CD4-positive, alpha-beta T cell treated with Interleukin-4 for 1 hour (primary cell): ENCODE data around the gene PRDM15.

Experiments used
- DNase-seq, 2 donors: peaks; one replicate each; pipeline ENCODE4 v3.0.0-alpha.2; 2020 to 2022

PRDM15 gene

DNA sequence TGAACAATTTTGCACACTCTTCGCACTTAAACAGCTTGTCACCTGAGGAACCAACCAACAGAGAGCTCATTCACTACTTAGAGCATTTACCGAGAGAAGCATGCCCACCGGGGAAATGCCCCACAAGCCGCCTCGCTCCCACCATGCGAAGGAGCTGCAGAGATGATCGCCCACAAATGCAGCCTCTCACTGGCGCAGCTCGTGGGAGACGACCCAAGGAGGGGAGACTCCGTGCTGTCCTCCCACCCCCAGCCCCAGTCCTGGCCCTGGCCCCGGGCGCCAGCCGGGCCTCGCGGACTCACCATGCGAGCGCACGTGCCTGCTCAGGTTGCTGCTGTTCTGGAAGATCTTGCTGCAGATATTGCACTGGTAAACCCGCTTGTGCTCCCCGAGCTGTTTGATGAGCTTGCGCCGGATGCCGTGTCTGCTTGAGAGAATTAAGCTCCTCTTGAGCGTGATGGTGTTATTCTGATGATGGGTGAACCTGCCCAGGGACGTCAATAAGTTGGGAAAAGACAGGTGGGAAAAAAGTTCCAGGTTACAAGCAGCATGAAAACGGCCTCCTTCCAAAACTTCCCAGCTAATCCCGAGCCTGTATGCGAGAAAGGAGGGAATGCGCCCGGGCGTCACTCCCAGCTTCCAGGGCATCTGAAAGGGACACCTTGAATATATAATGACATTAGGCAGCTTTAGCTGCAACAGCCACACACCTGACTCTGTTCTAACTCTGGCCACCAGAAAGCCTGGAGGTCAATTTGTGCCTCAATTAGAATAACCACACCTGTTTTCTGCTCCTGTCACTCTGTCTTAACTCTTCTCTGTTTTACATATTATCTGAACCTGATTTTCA, 42.8 kb downstream of the PRDM15 start:
- DNase-seq, result no peak

DNA sequence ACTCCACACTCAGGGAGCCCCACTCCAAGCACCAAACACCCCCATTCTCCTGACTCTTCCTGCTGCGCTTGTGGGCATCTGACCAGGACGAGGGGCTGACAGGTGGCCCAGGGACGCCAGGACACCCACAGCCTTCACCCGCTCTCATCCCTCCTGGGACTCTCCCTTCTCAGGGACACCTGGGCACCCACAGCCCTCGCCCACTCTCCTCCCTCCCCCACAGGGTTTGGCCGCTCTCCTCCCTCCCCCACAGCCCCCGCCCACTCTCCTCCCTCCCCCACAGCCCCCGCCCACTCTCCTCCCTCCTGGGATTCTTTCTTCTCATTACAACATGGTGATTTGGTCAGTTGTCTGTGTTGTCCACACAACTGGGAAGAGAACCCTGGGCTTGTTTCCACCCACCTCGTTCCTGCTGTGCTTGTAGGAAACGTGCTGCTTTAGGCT, 43.4 kb downstream of the PRDM15 start:
- DNase-seq, result no peak

- no peak for DNase-seq
Measured at GRCh38 chr21:41834926-41835663, 44.0 kb downstream of the PRDM15 start.

- no peak for DNase-seq
Measured at GRCh38 chr21:41834252-41834925, 44.8 kb downstream of the PRDM15 start.

DNA sequence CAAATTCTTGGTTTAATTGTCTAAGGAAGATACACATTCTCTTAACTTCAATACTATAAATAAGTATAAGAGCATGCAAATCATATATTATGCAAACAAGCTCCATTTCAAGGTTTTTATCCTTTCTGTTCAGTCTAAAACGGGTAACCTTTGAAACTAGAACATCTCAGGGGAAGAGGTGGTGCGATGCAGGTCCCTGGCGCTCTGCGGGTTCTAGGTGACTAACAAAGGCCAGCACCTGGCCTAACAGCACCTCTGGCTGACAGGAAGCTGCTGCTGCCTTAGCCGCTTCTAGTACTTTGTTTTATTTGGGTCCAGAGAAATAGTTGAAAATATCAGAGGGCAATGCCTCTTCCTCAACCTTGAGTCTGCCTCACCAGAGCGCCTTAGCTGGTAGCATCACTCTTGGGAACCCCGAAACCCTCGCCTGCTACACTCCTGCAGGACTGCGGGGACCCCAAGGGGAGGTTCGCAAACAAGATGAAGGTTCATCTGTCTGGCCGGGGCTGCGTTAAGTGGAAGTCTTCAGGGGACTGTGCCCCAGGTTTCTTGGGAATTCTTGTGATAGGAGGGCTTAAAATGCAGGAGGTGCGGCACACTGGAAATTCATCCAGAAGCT, 45.5 kb downstream of the PRDM15 start:
- DNase-seq, result no peak

GRCh38 chr21:41832596-41833496, 46.3 kb downstream of the PRDM15 start:
- DNase-seq, result no peak

DNA sequence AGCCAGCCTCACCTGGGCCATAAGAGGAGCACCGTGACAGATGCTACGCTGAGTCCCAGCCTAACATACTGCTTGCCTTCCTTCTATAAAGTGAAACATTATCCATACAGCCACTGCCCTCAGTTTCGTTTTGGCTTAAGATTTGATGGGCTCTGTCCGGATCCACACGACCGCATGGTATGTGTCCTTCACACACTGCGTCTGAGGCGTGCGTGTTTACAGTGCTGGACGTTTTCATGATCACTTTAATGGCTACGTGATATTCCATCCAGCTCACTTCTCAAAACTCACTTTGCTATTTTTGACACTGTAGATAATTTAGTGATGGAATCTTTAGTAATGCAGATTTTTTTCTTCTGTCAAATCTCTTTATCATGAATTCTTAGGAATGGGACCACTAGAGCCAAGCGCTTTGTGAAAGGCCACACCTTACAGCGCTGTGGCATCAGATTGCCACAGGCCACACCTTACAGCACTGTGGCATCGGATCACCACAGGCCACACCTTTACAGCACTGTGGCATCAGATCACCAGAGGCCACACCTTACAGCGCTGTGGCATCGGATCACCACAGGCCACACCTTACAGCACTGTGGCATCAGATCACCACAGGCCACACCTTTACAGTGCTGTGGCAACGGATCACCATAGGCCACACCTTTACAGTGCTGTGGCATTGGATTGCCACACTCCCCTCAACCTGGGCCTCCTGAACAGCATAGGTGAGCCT, 47.1 kb downstream of the PRDM15 start:
- no peak for DNase-seq

- DNase-seq, result no peak
Measured at GRCh38 chr21:41831453-41831831, 47.7 kb downstream of the PRDM15 start.

DNA sequence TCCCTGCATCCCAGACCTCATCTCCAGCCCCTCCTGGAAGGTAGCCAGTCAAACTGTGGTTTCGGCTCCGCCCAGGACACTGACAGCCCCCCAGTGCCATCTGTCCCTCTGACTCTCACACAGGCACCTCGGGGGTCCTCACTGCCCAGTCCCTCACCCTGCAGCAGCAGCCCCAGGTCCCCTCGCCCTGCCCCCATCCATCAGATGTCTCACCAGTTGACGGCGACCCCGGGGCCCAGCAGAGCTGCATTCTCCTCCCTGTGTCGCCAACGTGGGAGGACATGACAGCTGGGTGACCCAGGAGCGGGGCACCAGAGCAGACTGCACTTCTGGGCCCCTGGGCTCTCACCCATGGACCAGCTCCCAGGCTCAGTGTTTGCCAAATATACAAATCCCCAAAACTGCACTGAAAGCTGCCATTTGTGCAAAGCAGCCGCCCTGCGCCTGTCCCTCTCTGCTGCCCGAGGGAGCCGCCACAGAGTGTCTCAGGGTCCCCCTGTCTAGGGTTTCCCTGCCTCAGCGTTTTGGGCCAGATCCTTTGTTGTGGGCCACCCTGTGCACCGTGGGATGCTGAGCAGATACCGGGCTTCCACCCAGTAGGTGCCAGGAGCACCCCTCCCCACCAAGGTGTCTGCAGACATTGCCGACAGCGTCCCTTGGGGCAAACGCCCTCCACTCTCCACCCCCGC, 48.2 kb downstream of the PRDM15 start:
- no peak for DNase-seq

GRCh38 chr21:41830145-41830707, 48.9 kb downstream of the PRDM15 start:
- DNase-seq, result no peak

GRCh38 chr21:41828884-41829360, 50.2 kb downstream of the PRDM15 start:
- no peak for DNase-seq

DNA sequence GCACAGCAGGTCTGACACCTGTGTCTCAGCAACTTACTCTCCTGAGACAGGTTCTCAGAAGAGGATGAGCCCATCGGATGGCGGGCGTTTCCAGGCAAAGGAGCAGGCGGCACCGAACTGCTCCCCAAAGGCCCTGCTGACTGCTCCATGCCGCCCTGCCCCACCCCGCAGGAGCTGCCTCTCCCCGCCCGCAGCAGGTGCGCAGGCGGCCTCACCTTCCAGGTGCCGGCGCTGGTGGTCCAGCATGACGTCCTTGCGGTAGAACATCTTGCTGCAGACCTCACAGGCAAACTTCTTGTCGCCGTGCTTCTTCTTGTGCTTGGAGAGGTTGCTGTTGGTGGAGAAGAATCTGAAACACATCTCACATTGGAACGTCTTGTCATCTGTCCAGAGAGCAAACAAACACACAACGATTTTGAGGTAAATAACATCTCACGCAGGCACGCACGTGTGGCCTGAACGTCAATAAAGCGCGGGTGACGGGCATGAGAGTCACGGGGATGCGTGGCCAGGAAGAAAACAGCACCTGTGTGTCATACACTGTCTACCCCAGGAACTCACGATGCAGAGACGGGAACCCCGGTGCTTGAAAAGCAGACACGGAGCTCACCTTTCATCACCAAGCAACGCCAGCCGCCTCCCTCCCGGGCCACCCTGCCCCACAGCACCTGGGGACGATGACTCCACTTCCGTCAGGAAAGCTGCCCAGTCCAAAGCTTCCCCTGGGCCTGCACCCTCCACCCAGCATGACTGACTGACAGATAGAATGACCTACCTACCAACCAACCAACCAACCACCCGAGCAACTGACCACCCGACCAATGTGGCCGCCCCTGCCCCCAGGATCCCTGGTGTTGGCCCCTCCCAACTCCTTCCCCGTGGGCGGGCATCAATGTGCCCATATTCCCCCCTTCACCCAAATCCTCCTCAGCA, 50.9 kb downstream of the PRDM15 start:
- DNase-seq, result no peak

- no peak for DNase-seq
Measured at GRCh38 chr21:41825881-41826280, 53.3 kb downstream of the PRDM15 start.

- DNase-seq, result no peak
Measured at GRCh38 chr21:41825216-41825615, 53.9 kb downstream of the PRDM15 start.

DNA sequence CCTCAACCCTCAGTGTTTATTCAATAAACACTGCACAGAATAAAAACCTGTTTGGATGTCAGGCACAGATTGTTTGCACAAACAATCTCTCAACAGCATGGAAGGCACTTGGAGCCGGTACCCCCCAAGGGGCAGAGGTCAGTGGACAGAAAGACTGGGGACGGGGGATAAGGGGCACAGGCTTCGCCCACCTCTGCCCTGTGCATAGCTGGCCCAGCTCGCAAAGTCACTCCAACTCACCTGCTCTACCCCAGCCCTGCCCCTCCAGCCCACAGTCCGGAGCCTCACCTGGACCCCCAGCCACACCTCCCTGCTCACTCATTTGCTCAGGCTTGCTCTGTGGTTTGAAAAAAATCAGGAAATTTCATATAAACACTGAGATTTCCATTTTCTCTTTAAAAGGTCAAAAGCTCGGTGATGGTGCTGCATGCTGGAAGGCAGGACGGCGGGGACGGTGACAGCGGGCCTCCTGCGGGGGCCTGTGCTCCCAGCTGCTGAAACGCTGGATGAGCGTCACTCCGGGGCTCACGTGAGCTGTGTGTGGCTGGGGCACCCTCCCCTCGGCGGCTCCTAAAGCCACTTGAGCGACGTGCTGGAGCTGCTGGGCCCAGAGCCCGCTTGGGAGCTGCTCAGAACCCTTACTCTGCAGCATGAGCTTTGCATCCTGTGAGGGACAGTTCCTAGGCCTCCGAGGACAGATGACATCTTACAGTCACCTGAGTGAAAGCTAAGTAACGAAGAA, 54.5 kb downstream of the PRDM15 start:
- DNase-seq, result no peak

GRCh38 chr21:41823906-41824305, 55.2 kb downstream of the PRDM15 start:
- no peak for DNase-seq

GRCh38 chr21:41823166-41823565, 56.0 kb downstream of the PRDM15 start:
- no peak for DNase-seq

DNA sequence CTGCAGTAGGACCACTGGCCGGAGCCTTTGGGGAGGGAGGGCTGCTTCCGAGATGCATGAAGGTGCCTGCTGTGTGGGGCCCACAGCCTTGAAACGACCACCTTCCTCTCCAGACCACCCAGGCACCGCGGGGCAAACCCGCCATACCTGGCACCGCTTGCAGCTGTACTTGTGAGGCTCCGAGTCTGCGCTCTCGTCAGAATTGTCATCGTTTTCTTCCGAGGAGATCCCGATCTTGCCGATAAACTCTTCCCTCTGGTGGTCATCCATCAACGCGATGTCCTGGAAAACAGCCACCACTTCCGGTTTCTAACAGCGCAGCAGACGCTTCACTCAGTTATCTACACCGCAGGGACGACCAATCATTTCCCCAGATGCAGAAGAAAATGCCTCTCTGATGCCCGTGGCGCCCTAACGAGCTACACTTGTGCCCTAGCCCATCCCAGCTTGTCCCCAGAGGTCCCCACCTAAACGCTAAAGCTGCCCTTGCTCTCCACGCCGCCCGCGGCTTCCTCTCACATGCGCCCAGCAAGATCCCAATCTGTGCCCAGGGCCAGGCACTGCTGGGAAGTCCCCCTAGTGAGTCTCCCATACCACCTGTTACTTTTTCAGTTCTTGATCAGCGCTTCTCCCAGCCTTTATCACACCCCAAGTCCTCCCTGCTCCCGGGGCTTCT, 57.2 kb downstream of the PRDM15 start:
- DNase-seq, result no peak
